Femur (tissue), 1 donor: ENCODE data around the gene GPC6.
"Not testable (repeated sequence)": the region's sequence is repeated elsewhere in the genome, so short reads cannot be mapped to it uniquely, and the experiment has no call there.

Experiments used
- DNase-seq: peaks from one replicate; pipeline ENCODE4 v3.0.0-alpha.2; 2017

Gene GPC6

GRCh38 chr13:93270769-93271742, 44.4 kb downstream of the GPC6 start:
- no peak for DNase-seq

GRCh38 chr13:93279982-93280381, 53.4 kb downstream of the GPC6 start:
- DNase-seq = no peak

- no peak for DNase-seq
Observed at GRCh38 chr13:93280688-93281087, 54.1 kb downstream of the GPC6 start.

GRCh38 chr13:93283255-93283654, 56.6 kb downstream of the GPC6 start:
- no peak for DNase-seq

GRCh38 chr13:93284064-93284463, 57.5 kb downstream of the GPC6 start:
- no peak for DNase-seq

GRCh38 chr13:93286047-93286446, 59.4 kb downstream of the GPC6 start:
- DNase-seq = no peak

GRCh38 chr13:93289053-93289452, 62.4 kb downstream of the GPC6 start:
- DNase-seq = no peak

GRCh38 chr13:93289842-93290241, 63.2 kb downstream of the GPC6 start:
- DNase-seq = no peak

- no peak for DNase-seq
Observed at GRCh38 chr13:93290503-93290902, 63.9 kb downstream of the GPC6 start.

GRCh38 chr13:93292366-93292765, 65.8 kb downstream of the GPC6 start:
- DNase-seq = no peak

GRCh38 chr13:93293710-93294109, 67.1 kb downstream of the GPC6 start:
- DNase-seq = no peak

GRCh38 chr13:93296584-93296983, 70.0 kb downstream of the GPC6 start:
- DNase-seq = no peak

- no peak for DNase-seq
Observed at GRCh38 chr13:93298713-93299112, 72.1 kb downstream of the GPC6 start.

GRCh38 chr13:93304134-93304533, 77.5 kb downstream of the GPC6 start:
- DNase-seq = no peak

GRCh38 chr13:93304868-93305613, 78.4 kb downstream of the GPC6 start:
- no peak for DNase-seq

GRCh38 chr13:93305886-93306285, 79.3 kb downstream of the GPC6 start:
- DNase-seq = no peak

GRCh38 chr13:93307136-93307535, 80.5 kb downstream of the GPC6 start:
- DNase-seq = no peak

GRCh38 chr13:93307651-93308050, 81.0 kb downstream of the GPC6 start:
- no peak for DNase-seq

- DNase-seq = no peak
Observed at GRCh38 chr13:93309886-93310523, 83.4 kb downstream of the GPC6 start.

GRCh38 chr13:93316841-93317240, 90.2 kb downstream of the GPC6 start:
- DNase-seq = no peak

- no peak for DNase-seq
Observed at GRCh38 chr13:93318534-93319254, 92.1 kb downstream of the GPC6 start.

- no peak for DNase-seq
Observed at GRCh38 chr13:93320942-93321341, 94.3 kb downstream of the GPC6 start.

- DNase-seq = not testable (repeated sequence)
Observed at GRCh38 chr13:93323880-93324279, 97.3 kb downstream of the GPC6 start.
